Renal pelvis (tissue), 4 donors: Measurements from ENCODE around the gene FLAD1. TPM values are rescaled to one million over a fixed set of nuclear protein-coding genes. Genes with fewer than 3 reads are reported as not detected.
"Not testable (repeated sequence)": the region's sequence is repeated elsewhere in the genome, so short reads cannot be mapped to it uniquely, and the experiment has no call there.

ENCODE experiments used
- DNase-seq: peaks from one replicate; pipeline ENCODE4 v3.0.0-alpha.2; 2013
- polyA plus RNA-seq, 3 donors: library from polyadenylated mRNA; unstranded; fragments of 120-200 nt; gene quantifications; one replicate each; pipeline ENCODE4 v1.2.1, GENCODE V29; 2013; ENCODE audit not compliant: insufficient read length in 3 of 3

FLAD1 gene
- polyA plus RNA-seq, 3 donors = 34.1 to 39.0 (median 38.4) TPM

DNA sequence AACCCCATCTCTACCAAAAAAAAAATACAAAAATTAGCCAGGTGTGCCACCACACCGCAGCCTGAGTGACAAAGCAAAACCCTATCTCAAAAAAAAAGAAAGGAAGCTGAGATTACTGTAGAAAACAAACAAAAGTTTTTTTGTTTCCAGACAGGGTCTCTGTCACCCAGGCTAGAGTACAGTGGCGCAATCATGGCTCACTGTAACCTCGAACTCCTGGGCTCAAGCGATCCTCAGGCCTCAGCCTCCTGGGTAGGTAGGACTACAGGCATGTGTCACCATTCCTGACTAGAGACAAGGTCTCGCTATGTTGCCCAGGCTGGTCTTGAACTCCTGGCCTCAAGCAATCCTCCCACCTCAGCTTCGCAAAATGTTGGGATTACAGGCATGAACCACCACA, 18.8 kb upstream of the FLAD1 start:
- DNase-seq = no peak

DNA sequence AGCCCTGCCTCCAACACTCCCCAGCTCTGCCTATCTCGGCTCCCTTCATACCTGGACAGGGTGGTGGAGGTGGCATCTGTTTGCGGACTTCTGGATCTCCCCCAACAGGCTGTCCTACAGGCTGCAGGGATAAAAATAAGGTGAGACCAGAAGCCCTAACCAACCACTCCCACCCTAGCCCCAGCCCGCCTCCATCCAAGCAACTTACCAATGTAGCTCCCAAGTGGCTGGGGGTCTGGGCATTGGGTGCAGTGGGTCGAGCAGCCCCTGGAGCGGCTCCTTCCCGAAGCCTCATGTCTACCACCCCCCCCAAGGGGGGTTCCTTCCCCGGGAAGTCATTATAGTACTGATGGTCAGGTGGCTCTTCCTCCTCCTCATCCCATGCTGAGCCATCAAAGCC, 17.0 kb upstream of the FLAD1 start:
- no peak for DNase-seq

DNA sequence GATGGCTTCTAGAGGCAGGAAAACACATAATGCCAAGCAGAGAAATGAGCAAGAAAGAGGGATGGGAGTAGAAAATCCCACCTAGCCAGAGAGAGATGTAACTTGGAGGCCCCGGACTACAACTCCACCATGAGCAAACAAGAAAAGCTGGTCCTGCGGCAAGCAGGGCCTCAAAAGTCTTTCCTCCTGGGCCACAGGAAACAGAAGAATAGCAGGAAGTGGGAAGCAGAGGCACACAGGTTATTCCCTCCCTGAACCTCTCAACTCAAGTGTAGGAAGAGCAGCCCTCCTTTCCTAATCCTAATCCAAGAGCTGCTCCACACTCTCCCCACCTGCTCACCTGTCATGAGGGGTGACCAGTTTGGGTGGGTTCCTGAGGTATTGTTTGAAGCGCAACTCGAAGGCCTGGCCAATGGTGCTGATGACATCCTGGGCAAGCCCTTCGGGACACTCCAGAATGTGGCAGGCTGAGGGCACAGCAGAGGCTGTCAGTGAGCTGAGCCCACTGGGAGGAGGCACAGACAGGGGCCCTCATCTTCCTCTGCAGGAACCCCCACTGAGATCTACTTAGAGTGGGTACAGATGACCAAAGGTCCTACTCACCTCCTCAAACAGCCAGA, 15.7 kb upstream of the FLAD1 start:
- DNase-seq = no peak

DNA sequence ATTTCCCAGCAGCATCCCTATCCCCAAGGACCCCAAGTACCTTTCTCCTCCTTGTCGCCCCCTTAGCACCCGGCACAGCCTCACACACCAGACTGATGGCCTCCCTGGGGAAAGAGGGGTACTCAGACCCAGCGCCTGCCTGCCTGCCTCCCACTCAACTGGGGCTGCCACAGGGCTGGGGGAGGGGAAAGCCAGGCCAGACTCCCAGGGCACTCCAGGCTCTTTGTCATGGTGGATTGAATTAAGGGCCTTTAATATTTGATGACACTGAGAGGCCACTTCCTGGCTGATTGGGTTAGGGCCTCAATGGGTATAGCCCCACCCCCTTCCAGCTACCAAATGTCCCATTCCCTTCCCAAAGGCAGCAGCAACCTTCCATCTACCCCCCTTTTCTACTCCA, 14.4 kb upstream of the FLAD1 start:
- no peak for DNase-seq

DNA sequence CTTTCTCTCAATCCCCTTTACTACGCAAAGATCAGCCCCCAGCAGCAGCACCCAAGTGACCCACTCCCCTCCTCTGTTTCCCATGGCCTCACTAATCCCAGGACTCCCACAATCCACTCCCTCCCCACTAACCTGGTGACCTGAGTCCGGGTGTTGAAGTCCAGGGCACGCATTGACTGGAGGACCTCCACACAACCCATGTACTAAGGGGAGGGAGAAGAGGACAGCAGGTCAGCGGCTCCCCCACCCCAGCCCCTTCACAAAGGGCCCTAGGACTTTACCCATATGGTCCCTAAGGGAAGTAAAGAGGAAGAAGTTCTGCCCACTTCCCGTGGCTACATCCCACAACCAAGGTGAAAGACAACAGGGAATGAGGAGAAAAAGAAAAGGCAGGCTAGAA, 13.9 kb upstream of the FLAD1 start:
- DNase-seq = no peak

DNA sequence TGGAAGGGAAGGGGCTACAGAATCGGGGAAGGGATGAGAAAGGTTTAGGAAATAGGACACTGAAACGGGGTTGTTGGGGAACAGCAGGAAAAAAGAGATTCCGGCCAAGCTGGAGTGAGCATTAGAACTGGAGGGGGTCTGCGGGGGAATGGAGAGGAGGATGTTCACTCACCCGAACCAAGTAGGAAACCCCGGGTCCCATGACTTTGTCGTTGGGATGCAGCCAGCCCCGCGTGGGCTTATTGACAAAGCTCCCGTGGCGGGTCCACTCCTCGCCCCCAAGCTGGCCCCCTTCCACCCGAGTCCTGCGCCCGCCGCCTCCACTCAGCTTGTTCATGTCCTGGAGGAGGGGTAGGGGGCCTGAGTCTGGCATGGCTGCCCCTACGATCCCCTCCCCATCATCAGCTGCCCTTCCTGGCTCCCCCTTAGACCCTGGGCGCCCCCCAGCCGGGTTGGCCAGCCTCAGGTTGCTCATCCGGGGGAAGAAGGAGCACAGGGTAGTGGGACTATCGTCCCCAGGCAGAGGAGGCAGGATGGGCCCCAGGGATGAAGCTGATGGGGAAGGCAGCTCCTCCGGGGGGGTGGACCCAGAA, 13.2 kb upstream of the FLAD1 start:
- no peak for DNase-seq

DNA sequence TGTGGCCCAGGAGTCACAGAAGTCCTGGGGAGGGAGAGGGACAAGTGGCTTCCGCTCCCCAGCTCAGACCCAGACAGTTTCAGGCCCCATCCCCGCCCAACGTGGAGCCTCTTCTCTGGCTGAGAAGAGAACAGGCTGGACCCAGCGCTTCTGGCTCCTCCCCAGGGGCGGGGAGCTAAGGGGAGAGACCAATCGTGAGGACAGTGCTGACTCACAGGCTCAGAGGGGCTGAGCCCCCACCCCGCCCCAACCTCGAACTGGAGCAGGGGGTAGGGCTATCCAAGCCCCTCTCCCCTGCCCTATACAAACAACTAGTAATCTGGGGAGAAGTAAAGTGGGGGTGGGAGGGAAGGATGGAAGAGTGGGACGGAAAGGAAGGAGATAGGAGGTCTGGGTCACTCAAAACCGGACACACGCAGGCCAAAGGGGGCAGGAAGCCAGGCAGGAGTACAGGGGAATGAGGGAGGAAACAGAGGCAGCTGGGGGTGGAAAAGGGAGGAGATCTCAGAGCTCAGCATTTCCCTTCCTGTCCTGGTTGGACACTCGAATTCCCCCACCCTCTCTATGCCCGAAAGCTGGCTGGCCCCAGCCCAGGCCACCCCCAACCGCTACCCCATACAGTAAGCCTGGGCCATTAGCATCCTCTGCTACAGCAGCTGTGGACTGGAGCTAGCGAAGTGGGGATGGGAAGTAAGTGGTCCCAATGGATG, 12.4 kb upstream of the FLAD1 start, which contains the start of gene SHC1:
Gene SHC1 (minus strand): TSS at position 117 of the 710 bp plus-strand sequence. CDS start 221 bp downstream, outside the sequence.
- peak; percentile 88 for DNase-seq

DNA sequence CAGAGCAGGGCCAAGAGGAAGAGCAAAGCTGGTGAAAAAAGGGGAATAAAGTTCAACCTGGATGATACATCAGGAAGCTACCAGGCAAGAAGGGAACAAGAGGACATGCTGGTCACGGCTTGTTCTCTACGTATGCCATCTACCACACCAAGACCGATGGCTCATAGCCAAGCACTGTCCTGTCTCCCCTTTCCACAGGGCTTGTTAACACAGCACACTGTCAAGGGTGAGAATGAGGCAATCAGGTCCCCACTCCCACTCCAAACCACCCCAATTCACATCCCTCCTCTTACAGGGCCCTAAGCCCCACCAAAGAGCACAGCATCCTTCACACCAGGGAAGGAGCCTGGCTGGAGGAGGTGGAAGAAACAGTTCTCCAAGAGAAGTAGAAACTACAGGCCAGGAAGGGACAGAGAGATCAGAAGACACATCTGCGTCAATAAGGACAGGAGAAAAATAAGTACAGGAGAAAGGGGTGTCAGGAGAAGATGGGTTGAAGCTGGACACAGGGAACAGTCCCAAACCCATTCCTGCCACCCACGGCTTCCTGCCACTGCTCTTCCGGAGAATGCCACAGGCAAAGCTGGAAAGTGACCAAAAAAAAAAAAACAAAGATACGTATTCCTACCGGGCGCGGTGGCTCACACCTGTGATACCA, 11.7 kb upstream of the FLAD1 start:
- DNase-seq = no peak

DNA sequence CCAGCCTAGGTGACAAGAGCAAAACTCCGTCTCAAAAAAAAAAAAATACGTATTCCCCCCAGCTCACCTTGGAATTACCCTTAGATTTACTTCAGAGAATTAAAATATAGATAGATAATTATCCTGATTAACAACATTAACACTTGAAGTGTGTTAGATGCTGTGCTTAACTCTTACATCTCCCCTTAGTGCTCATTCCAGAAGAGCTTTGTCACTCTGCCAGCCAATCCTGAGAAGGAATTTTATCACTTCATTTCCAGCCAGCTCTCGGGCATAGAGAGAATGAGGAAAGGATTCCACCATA, 11.0 kb upstream of the FLAD1 start:
- no peak for DNase-seq

DNA sequence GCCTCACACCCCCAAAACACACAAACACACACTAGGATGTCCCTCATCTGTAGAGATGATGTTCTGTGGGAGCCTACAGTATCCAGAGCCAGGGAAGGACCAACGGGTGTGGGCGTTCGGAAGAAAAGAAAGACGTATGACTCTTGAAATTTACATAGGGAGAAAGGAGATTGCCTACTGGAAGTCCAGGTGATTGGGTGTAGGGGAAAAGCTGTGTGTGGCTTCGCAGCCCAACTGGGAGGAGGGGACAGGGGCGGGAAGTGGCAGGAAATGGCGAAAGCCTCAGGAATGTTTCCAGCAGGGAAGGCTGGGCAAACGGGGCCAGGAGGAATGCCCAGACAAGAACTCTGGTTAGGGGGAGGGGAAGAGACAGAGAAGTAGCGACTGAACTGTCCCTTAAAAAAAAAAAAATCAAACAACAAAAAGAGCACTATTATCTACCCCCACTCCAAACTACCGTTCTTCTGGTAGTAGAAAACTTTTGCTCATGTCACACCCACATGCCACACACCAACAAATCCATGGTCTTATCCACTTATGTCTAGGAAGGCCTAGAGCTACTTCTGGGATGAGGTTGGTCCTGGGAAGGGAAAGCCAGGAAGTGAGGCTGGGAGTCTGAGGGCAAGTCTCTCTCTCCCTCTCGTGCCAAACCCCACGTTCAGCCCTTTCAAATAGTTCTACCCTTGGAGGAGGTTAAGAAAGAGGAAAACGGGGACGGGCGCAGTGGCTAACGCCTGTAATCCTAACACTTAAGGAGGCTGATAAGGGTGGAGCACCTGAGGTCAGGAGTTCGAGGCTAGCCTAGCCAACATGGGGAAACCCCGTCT, 10.4 kb upstream of the FLAD1 start:
- no peak for DNase-seq

DNA sequence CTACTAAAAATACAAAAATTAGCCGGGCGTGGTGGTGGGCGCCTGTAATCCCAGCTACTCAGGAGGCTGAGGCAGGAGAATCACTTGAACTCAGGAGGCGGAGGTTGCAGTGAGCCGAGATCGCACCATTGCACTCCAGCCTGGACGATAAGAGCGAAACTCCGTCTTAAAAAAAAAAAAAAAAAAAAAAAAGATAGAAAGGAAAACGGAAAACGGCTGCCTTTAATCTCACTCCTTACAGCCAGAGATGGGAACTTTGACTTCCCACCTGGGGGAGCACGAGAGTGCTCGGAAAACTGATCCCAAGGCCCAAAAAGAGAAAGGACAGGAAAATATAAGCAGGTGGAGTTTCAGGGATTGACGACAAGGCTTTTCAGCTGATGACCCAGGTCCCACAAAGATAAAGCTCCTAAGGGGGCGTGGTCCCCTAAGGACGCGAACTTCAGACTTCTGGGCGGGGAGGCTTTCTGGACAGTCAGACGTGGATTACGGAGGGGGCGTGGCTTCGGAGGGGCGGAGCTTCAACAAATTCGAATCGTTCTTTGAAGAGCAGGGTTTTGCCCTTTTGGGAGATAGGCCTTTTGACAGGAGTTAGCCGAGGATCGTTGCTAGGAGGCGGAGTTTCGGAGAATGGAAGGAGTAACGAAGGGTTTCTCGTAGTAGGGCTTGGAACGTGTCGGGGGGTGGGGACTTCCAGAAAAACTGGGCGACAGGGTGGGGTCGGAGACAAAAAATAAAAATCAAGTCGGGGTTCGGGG, 9.6 kb upstream of the FLAD1 start:
- DNase-seq = peak; percentile 95

DNA sequence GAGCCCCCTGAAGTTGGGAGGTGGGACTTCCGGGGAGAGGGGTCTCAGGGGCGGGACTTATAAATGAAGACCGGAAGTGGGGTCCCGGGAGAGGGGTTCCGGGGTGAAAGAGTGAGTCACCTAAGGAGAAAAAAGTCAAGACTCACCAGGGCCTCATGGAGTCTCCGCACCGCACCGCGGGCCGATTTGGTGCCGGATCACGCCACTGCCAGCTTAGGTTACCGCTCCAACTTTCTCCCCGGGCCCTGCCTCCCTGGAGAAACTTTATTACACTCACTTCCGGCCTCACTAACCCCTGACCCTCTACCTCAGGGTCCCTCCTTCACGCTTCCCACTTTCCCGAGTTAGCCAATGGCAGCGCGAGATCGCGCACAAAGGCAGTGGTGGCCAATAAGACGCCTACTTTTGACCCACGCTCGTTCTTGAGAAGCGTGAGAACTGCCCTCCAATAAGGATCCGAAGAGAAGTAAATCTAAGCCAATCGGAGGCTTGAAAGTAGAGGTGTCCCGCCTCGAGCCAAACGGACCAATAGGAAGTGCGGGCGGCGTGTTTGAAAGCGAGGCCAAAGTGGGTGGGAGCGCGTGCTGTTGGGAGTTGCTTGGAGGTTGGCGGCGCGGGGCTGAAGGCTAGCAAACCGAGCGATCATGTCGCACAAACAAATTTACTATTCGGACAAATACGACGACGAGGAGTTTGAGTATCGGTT, 8.9 kb upstream of the FLAD1 start, which contains the start of gene CKS1B:
Gene CKS1B (plus strand): TSS at position 580 of the 706 bp plus-strand sequence. CDS start 65 bp downstream, at position 645.
- peak; percentile 100 for DNase-seq

DNA sequence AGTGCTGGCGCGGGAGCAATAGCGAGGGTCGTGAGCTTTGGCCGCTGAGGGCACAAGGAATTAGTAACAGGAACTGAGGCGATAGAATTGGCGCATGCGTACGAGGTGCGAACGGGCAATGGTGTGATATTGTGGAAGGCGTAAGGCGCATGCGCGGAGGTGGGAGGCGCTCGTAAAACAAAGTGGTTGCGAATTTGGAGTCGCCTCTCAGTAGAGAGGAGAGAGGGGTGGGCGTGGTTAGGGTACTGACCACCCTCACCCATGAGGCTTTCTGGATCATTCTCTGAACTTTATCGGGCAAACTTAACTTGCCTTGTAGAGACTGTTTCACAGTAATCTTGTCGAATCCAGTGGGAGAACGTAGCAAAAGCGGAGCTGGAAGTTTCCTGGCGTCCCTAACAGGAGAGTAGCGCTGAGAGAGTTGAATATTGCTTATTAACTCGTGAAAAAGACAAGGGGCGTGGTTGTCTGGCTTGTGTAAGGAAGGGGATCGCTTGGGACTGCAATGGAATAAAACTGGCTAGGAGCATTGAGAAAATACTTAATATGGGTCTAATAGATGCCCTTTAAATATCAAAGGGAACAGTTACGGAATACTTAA, 8.2 kb upstream of the FLAD1 start:
- peak; percentile 98 for DNase-seq

DNA sequence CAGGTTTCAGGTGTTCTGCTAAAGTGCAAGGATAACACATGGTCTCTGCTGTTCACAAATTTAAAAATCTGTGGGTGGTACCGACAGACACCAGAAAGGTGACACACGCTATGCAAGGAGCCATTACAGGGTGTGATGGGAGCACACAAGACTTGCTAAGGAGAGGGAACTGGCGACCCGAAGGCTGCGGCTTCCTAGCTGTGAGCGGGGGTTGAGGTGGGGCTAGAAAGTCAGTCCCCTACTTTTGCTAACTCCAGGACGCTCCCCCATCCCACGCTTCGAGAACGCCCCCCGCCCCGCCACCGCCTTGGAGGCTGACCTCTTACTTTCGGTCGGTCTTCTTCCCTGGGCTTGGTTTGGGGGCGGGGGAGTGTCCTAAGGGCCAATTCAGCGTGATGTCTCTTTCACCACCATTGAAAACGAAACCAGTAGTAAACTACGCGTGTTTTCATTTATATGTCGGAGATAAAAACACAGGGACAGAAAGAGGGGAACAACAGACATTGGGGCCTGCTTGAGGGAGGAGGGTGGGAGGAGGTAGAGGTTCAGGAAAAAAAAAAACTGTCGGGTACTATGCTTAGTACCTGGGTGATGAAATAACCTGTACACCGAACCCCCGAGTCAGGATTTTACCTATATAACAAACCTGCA, 7.6 kb upstream of the FLAD1 start:
- no peak for DNase-seq

DNA sequence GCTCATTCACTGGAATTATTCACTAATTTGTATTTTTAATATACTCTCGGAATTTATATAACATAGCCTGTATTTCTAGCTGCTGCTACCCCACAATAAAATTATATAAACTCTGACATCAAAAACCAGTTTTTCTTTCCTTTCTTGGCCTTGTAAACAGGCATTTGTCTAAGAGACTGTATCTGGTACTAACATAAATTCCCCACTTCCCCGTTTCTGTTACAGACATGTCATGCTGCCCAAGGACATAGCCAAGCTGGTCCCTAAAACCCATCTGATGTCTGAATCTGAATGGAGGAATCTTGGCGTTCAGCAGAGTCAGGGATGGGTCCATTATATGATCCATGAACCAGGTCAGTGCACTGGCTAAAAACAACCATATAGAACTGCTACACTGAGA, 5.4 kb upstream of the FLAD1 start:
- DNase-seq = not testable (repeated sequence)

DNA sequence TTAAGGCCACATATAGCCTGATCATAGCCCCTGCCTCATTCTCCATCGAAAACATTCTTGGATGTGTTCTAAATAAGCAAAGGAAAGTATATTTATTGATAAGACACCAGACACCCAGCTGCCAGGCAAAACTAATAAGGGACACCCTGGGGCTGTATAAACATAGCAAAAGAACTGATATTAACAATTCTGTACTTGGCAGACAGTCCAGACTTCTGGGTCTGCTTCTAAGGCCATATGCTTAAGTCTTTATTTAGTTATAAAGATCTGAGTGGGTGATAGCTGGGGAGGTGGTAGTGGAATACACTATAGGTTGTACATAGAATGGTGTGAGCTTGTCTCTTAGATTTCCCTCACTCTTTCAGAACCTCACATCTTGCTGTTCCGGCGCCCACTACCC, 4.8 kb upstream of the FLAD1 start:
- no peak for DNase-seq

DNA sequence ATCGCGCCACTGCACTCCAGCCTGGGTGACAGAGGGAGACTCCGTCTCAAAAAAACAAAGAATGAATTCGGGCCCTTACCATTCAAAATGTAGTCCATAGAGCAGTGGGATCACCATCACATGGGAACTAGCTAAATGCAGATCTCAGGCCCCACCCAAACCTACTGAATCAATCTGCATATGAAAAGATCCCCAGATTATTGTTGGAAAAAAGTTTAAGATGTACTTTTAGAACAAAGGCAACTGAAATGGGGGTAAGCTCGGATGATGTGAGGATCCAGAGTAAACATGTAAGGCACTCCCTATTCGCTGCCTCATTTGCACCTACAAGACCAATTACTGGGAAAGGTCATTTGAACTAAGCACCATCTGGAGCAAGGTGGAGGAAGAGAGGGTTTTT, 803 bp upstream of the FLAD1 start:
- DNase-seq = no peak

DNA sequence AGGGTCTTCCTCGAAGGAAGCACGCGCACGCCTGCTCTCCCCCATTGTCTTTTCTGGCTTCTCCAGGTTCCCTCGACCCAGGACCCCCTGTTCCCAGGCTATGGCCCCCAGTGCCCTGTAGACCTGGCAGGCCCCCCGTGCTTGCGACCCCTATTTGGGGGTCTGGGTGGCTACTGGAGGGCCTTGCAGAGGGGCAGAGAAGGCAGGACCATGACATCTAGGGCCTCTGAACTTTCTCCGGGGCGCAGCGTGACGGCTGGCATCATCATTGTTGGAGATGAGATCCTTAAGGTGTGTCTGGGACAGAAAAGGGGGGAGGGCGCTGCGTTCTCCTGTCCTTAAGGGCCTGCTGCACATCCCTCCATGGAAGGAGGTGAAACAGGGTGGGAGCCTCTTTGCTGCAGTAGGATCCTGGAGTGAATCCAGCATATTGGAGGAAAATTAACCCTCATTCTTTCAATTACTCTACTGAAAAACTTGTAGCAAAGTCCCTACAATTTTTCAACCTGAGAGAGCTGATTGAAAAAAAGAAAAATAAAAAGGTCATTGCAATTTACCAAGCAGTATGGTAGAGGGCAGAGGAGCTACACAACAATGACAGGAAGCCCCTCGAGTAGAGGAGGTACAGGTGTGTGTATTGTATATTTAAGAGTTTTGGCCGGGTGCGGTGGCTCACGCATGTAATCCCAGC, 777 bp downstream of the FLAD1 start:
- no peak for DNase-seq

DNA sequence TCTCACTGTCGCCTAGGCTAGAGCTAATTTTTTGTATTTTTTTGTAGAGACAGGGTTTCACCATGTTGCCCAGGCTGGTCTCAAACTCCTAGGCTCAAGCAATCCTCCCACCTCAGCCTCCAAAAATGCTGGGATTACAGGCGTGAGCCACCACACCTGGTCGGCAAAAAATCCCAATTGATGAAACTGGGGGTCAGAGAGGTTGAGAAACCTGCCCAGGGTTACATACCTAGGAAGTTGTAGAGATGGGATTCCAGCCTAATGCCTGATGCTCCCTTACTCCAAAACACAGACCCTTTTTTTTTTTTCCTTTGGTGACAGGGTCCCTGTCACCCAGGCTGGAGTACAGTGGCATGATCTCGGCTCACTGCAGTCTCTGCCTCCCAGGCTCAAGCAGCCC, 3.6 kb downstream of the FLAD1 start:
- not testable (repeated sequence) for DNase-seq
